HG02763 (cell line): ENCODE results near the gene TMPRSS6.

Experiments used
- ATAC-seq: cut with Tn5 transposase; IDR thresholded peaks from one replicate; pipeline ENCODE4 v1.9.1; 2021; ENCODE audit warnings: mild to moderate bottlenecking, moderate library complexity; ENCODE audit not compliant: unreplicated experiment

Gene TMPRSS6

DNA sequence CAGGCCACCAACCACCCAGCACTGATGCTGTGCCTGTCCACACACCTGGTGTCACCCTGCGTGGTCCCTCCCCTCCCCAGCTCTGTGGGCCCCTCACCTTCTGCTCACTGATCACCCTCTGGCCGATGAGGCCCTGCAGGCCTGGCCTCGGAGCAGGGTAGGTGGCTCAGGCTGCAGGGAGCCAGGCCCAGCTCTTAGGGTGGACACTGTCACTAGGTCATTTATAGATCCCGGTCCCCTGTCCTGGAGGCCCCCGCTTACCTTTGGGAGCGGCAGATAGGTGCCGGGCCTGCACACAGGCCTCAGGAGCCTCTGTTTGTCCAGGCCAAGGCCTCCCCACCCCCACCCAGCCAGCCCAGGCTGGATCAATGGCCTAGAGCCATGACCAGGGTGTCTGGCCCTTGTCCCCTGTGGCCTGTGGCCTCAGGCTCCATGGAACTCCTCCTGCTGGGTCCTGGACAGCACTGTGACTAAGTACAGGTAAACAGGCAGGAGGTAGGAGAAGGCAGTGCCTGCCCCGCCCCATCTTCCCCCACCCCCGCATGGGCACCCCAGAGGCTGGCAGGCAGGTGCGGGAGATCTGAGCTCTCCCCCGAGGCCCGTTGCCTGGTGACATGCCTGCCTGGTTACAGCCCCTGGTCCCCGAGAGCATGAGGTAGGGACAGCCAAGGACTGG, at the start of gene TMPRSS6:
TMPRSS6 (minus strand) TSS at position 472 of the 676 bp plus-strand sequence. CDS start 6,296 bp downstream, outside the sequence.
- no peak for ATAC-seq

DNA sequence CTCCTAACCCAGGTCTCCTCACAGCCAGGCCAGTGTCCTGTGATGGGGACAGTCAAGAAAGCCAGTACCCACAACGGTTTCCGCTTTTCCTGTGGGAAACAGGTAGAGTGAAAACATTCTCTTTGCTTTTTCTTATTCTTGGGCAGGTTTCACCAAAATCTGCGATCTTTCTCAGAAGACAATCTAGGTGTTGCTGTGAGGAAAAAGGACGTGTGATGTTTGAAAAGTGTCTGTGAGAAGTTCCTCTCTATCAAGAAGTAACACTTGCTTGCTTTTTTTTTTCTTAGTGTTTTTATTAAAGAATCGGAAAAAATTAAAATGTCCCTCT, 49.4 kb upstream of the TMPRSS6 start:
- ATAC-seq: no peak

DNA sequence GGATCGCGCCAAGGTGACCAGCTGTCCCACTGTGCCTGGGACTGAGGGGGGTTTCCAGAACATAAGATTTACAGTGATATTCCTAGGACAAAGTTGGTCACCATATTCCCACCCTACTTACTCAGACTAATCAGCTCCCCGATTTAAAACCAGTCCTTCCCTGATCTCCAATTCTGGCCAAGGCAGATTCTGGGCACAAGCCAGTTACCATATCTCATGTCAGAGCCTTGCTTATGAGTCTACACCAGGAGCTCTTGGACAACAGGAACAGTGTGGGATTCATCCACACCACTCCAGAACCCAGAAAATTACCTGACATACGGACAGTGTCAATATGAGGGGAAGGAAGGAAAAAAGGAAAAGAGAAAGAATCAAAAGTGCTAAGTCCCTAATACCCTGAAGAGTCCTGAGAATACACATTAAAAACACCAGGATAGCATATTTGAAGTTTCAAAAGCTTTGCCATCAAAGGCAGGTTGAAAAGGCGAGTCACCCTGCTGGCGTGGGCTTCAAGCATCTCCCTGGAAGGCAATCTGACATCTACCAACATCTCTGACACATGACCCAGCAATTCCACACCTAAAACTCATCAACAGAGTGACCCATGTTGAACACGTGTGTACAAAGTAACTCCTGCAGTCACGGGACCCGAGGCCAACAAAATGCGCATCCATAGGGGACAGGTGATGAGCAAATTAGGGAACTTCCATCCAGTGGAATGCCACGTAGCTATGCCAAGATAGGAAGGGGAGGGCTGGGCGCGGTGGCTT, 48.2 kb upstream of the TMPRSS6 start:
- ATAC-seq: no peak

DNA sequence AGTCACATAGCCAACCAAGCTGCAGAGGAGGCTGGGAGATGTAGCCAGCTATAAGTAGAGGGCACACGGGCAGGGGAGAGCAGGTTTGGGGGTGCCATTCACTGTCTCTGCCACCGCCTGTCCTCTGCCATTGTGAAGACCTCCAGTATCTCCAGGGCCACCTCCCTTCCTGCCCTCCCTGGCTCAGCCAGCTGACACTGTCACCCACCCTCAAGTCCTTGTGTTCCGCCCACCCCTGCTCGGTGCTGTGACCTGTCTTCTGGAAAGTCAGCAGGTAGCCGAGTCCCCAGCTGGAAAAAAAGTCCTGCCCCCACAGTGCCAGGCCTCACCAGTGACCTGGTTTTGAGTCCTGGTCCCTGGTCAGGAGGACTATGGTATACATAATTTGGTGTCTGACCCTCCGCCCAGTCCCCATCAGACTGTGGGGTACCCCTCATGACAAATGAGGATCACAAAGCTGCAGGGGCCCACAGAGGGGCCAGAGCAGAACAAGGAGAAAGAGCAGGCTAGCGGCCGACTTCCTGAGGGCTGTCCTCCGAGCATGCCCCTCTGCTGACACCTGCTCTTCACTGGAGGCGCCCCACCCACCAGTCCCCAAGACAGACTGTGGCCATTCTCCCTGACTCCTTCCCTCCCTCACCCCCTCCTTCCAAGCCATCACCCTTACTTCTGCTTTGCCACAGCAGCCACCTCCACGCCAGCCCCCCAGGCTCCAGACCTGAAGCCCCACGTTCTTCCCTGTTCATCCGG, 47.3 kb upstream of the TMPRSS6 start:
- no peak for ATAC-seq

DNA sequence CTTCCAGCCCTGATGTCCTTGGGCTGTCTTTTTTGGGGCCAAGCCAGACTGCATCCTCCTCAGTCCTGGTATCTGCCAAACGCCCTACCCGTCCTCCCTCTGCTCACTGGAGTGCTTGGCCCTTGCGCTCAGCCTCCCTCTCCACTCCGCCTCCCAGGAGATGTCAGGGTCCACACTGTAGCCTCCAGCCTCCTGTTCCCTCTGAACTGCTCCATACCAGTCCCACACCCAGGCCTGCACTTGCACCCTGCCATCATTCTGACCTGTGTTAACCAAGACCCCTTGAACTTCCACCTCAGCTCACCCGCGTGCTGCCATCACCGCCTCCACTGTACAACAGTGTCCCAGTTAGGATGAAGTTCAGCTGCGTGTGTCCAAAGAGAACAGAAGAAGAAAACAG, 46.5 kb upstream of the TMPRSS6 start:
- ATAC-seq: no peak

DNA sequence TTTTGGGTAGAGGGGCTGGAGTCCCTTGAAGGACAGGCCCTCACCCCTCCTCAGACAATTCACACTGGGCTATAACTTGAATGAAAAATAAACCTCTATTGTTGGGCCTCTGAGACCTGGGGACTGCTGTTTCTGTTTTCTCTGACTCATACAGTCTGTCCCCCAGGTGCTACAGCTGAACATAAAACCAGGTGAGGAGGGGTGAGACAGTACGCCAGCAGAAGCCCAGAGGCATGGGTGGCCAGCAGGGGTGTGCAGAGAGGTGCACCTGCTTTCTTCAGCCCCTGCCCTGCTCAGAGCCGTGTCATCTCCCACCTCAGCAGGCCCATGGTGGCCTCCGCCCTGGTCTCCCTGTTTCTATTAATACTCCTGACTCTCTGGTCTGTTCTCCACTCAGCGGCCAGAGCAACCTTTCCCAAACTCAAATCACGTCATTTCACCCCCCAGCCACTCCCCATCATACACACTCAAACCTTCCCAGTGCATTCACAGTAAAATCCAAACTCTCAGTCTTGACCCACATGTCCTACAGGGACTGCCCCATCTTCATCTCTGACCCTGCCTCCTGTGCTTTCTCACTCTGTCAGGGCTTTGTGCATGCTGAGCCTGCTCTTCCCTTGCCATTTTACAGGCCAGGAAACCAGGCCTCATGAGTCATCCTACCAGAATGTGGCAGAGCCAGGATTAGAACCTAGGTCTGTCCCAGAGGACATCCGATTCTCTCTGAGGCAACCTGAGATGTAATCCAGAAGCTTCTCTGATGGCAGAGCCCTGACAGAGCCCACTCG, 45.6 kb upstream of the TMPRSS6 start:
- no peak for ATAC-seq

DNA sequence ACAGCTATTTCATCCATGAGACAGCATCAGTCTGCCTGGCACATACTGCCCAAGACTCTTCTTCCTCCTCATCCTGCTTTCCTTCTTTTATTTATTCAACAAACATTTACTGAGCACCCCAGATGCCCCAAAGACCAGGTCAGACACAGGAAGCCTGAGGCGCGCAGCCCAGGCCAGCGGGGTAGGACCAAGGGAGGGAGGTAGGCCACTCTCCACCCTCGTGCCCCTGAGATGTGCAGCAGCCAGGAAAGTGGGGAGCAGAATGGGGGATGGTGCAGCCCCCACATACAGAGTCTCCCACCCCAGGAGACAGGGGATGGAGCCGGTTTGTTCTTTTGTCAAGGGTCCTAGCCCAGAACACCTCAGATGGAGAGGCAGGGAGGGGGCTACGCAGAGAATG, 44.4 kb upstream of the TMPRSS6 start:
- no peak for ATAC-seq

DNA sequence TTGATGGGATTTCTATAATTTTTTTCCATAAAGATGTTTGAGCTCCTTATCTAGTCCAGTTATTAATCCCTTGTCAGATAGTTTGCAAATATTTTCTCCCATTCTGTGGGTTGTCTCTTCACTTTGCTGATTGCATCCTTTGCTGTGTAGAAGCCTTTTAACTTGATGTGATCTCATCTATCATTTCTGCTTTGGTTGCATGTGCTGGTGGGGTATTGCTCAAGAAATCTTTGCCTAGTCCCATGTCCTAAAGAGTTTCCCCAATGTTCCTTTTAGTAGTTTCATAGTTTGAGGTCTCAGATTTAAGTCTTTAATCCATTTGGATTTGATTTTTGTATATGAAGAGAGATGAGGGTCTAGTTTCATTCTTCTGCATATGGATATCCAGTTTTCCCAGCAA, 41.9 kb upstream of the TMPRSS6 start:
- no peak for ATAC-seq

DNA sequence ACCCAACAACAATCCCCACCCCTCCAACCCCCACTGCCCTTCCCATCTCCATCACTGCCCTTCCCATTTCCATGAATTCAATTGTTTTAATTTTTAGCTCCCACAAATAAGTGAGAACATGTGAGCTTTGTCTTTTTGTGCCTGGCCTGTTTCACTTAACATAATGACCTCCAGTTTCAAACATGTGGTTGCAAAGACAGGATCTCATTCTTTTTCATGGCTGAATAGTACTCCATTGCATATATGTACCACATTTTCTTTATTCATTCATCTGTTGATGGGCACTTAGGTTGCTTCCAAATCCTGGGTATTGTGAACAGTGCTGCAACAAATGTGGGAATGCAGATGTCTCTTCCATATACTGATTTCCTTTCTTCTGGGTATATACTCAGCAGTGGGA, 41.2 kb upstream of the TMPRSS6 start:
- ATAC-seq: no peak

DNA sequence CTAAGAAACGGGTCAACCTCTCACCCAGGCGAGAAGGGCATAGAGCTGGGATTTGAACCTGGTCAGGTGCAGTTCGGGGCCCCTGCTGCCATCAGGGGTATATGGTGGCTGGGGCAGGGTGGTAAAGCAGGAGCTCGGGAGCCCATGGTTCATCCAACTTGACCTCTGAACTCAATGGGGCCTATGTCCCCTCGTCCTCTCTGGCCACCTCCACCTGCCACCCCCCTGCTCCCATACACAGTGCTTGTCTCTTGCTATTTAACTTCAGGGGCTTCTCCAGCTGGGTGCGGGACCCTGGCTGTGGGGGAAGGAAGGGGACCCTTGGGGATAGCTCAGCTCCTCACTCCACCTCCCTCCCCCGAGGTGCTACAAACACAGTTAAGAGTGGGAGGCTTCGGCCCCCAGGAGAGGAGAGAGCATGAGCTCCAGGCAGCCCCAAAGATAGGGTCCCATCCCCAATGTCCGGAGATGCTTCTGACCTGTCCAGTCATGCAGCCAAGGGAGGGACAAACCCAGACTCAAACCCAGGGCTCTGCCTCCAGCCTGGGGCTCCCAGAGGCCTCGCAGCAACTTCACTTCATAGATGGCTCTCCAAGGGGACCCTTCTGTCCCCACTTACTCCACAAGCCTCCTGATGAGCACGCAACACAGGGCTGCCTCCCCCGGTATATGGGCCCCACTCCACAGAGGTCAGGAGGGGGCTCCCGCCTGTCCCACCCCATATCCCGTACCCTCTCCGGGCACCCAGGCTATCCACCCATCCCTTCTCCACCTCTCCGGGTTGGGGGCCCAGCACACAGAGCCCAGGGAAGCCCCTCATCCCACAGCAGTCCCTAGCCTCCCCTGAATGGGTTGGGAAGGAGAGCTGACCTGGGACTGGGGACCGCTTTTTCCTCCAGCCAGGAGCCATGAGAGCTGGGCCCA, 39.5 kb upstream of the TMPRSS6 start:
- no peak for ATAC-seq

DNA sequence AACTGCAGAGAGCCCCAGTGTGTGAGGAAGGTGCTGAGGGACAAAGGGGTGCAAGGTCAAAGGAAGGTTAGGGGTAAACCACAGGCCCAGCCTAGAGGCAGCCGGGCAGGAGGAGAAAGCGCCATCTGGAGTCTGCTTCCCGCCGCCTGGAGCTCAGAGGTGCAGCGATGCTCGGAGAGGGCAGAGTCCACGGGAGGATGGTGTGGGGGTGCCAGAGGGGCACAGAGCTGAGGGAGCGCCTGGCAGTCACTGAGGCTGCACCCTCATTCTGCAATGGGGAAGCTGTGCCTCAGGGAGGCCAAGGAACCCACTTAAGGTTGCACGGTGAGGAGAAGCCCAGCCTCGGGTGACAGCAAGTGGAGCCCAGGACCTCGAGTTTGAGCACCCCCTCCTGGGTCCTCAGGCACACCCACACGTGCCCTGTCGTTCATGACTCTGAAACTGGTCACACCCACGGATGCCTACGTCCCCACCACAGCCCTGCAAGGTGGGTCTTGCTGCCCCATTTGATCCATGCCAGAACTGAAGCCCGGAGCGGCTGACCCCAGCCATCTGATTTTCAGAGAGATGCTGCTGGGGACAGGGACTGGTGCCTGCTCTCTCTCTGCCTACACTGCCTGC, 38.6 kb upstream of the TMPRSS6 start:
- no peak for ATAC-seq

DNA sequence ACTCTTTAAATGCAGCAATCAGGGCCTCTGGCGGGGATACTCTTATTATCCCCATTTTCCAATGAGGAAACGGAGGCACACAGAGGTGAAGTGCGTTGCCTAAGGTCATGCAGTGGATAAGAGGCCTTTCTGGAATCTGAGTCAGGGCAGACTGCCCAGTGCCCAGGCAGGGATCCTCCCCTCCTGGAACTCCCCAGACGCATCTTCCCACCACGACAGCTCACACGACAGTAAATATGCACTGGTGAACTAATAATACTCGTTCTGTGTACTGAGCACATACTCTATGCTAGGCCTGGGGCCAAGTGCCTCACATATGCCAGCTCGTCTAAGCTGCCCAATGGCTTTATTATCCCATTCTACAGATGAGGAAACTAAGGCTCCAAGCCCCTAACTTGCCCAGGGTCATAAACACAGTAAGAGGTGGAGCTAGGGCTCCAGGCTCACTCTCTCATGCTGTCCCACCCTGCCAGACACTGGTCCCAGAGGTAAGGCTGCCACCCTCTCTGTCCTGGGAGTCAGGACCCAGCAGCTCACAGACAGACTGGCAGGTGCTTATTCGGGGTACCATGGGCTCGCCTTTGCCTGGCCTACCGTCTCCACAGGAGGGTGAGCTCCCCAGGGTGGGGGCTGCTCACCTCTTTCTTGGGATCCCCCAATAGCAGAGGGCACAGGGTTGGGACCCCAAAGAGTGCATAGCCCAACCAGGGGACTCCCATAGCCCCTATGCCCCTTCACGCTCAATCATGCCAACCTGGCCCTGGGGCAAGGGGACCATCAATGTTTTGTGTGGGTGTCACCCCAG, 37.9 kb upstream of the TMPRSS6 start:
- ATAC-seq: no peak

DNA sequence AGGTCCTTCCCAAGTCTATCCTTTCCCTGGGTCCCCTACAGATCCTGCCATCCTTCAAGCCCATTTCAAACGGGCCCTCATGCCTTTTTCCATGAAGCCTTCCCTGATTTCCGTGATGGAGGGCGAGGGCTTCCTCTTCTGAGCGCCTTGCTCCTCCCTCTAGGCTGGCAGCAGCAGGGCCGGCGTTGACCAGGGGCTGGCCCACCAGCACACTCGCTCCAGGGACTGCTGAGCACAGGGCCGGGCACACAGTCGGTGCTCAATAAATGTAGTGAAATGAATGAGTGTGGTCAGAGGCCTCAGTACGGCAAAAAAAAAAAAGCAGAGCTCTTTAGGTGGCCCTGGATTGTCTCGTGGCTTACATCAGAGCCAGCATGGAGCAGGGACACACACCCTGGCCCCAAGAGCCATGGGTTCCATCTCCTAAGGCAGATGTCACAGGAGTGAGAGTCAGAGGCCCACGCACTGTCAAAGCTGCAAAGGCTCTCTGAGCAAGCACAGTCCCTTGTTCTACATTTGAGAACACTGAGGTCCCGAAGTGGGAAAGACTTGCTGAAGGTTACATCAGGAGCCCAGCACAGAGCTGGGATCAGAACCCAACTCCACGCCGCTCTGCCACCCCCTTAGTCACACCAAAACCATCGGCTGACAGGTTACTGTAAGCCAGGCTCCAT, 37.1 kb upstream of the TMPRSS6 start:
- no peak for ATAC-seq

DNA sequence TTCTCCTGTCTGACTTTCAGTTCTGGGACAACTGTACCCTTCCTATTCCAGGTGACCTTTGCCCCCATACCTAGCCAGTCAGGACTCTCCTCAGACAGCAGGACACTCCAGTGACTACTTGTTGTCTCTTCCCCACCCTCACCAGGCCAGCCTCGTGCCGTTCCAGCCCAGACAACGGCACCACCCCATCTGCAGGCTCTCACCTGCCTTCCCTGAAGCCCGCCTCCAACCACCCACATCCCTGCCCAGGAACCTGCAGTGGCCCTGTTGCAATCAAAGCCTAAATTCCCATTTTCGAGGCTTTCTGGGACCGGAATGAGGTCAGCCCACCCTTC, 36.5 kb upstream of the TMPRSS6 start:
- no peak for ATAC-seq

DNA sequence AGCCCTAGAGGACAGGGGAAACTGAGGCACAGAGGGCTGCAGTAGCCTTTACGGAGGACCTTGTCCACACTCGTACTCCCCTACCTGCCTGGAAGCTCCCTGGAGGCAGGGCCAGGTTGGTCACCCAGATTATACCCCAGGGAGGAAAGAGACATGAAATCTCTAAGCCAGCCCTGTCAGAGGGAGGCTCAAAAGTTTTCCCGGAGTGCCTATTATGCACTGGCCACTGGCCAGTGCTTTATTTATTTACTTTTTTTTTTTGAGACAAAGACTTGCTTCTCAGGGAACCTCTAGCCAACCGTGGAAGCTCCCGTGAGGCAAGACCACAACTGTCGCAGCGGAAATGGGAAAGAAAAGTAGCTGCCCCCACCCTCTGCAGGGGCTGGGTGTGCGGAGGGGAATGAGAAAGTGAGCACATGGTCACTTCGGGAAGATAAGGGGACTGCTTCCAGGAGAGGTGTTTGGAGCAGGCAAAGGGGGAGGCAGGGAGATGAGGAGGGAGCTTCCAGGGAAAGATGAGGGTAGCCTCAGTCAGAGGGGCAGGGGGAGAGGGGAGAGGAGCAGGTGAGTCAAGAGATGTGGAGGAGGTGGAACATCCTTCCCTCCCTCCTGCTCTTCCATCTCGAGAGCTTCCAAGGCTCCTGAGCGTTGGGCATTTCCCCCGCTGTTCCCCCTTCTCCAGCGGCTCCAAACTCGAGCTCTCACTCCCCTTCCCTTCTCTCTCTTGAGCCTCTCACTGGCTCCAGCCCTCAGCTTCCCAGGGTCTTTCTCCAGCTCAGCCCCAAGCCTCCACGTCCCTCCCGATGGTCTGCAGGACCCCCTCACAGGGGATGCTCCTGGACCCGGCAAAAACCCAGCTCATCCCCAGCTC, 35.9 kb upstream of the TMPRSS6 start:
- no peak for ATAC-seq

DNA sequence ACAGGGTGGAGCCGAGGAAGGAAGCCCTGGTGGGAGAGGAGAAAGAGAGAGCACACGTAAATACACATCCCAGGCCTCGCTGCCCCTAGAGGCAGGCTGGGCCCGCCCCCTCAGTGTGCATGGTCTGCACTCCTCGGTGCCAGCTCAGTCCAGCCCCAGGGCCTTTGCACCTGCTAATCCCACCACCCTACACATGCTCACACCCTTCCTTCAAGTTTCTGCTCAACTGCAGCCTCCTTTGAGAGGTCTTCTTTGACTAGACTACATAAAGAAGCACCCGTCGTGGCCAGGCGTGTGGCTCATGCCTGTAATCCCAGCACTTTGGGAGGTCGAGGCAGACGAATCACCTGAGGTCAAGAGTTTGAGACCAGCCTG, 34.7 kb upstream of the TMPRSS6 start:
- ATAC-seq: no peak

DNA sequence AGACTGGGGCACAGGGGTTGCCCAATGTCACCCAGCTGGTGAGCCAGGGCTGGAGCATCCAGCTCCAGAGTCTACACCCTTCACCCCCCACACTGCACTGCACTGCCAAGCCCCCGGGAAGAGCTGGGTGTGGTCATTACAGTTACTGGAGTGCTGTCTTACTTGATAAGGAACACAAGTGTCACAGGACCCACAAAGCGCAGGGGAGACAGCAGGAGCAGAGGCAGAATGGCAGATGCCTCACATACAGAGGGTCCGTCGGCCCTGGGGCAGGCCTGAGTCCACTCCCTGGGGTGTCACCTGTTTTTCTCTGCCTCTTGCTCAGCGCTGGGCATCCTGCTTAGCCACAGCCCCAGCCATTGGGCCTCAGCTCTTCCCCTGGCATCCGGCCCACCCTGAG, 32.5 kb upstream of the TMPRSS6 start:
- no peak for ATAC-seq

DNA sequence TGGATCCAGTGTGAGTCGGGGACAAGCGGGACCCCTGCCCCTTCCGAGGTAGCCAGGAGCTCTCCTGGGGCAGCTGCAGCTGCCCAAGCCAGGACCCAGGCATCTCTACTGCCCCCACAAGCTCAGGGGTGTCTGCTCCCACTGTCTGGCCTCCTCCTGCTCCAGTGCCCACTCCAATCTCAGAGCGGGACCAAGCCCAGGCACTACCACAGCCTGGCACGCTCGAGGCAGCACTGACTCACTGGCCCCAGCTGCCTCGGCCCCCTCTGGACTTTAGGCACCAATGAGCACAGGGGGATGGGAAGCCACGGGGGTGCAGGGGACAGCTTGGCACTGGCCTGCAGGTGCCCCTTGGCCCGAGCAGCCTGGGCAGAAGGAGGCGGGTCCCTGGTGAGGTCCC, 32.0 kb upstream of the TMPRSS6 start:
- ATAC-seq: no peak
